HepG2 (cell line): ENCODE data around the gene B3GNT8. TPM values are rescaled to one million over a fixed set of nuclear protein-coding genes. Genes with fewer than 3 reads are reported as not detected.
A peak's percentile ranks its signal among the peaks of the same experiment; 100 is the strongest.

Source experiments
- CAMTA2 ChIP-seq: sonication (generic); formaldehyde crosslinking; IDR thresholded peaks from 2 replicates; pipeline ENCODE4 v1.4.0; 2020; ENCODE audit warnings: mild to moderate bottlenecking, missing genetic modification reagents, borderline replicate concordance
- DNMT3B ChIP-seq: conservative IDR thresholded peaks from 2 replicates; pipeline ENCODE4 v1.6.1; 2016; ENCODE audit warnings: missing biosample characterization, control low read depth
- FOSL2 ChIP-seq: sonication (generic); formaldehyde crosslinking; IDR thresholded peaks from 2 replicates; pipeline ENCODE4 v1.4.0; 2020; ENCODE audit warnings: missing genetic modification reagents
- FOXA1 ChIP-seq, 2 experiments: fragments of 450-650 bp in 1 of 2; sonication (generic) in 1 of 2; formaldehyde crosslinking in 1 of 2; IDR thresholded peaks; 2 replicates each; pipeline versions ENCODE4 v1.4.0 to v1.6.1; 2016 to 2020; ENCODE audit warnings: missing genetic modification reagents in 1 of 2
- HMG20A ChIP-seq: IDR thresholded peaks from 2 replicates; pipeline ENCODE4 v1.6.1; 2016; ENCODE audit warnings: borderline replicate concordance
- HMG20B ChIP-seq: conservative IDR thresholded peaks from 2 replicates; pipeline ENCODE4 v1.6.1; 2016; ENCODE audit warnings: missing genetic modification reagents, missing compliant biosample characterization
- KLF13 ChIP-seq: sonication (generic); formaldehyde crosslinking; IDR thresholded peaks from 2 replicates; pipeline ENCODE4 v1.4.0; 2020; ENCODE audit warnings: mild to moderate bottlenecking, missing genetic modification reagents
- KLF6 ChIP-seq: IDR thresholded peaks from 2 replicates; pipeline ENCODE4 v1.8.0; 2016; ENCODE audit warnings: missing biosample characterization, missing genetic modification reagents
- MEIS1 ChIP-seq: sonication (generic); formaldehyde crosslinking; IDR thresholded peaks from 2 replicates; pipeline ENCODE4 v1.9.0; 2021; ENCODE audit warnings: mild to moderate bottlenecking, missing genetic modification reagents, moderate library complexity, borderline replicate concordance
- NFRKB ChIP-seq: fragments of 450-650 bp; IDR thresholded peaks from 2 replicates; pipeline ENCODE4 v1.6.1; 2017
- NFYB ChIP-seq: sonication (generic); formaldehyde crosslinking; IDR thresholded peaks from 2 replicates; pipeline ENCODE4 v1.4.0; 2020; ENCODE audit warnings: missing genetic modification reagents
- SP5 ChIP-seq: IDR thresholded peaks from 2 replicates; pipeline ENCODE4 v1.6.1; 2016; ENCODE audit warnings: low read depth, borderline replicate concordance
- ZBTB46 ChIP-seq: sonication (generic); formaldehyde crosslinking; IDR thresholded peaks from 2 replicates; pipeline ENCODE4 v1.4.0; 2020; ENCODE audit warnings: mild to moderate bottlenecking, missing genetic modification reagents, borderline replicate concordance
- ZFYVE20 ChIP-seq: sonication (generic); formaldehyde crosslinking; IDR thresholded peaks from 2 replicates; pipeline ENCODE4 v1.8.0; 2023; ENCODE audit warnings: low read depth, mild to moderate bottlenecking, moderate library complexity, missing genetic modification reagents, borderline replicate concordance
- ZNF24 ChIP-seq: fragments of 450-650 bp; IDR thresholded peaks from 2 replicates; pipeline ENCODE4 v1.6.1; 2017; ENCODE audit warnings: antibody characterized with exemption, mild to moderate bottlenecking
- ZNF441 ChIP-seq: sonication (generic); formaldehyde crosslinking; IDR thresholded peaks from 2 replicates; pipeline ENCODE4 v1.7.0; 2021; ENCODE audit warnings: missing genetic modification reagents, borderline replicate concordance
- ZNF589 ChIP-seq: sonication (generic); formaldehyde crosslinking; conservative IDR thresholded peaks from 2 replicates; pipeline ENCODE4 v1.8.0; 2022; ENCODE audit warnings: mild to moderate bottlenecking, moderate library complexity, missing genetic modification reagents
- ZNF644 ChIP-seq: IDR thresholded peaks from 2 replicates; pipeline ENCODE4 v1.6.1; 2016; ENCODE audit warnings: low read depth
- ZNF670 ChIP-seq: sonication (generic); formaldehyde crosslinking; IDR thresholded peaks from 2 replicates; pipeline ENCODE4 v1.8.0; 2022; ENCODE audit warnings: mild to moderate bottlenecking, missing genetic modification reagents, borderline replicate concordance
- ZSCAN20 ChIP-seq: sonication (generic); formaldehyde crosslinking; IDR thresholded peaks from 2 replicates; pipeline ENCODE4 v1.4.0; 2020; ENCODE audit warnings: missing genetic modification reagents, mild to moderate bottlenecking, borderline replicate concordance
- ZSCAN29 ChIP-seq: sonication (generic); formaldehyde crosslinking; conservative IDR thresholded peaks from 2 replicates; pipeline ENCODE4 v1.4.0; 2020; ENCODE audit warnings: mild to moderate bottlenecking, missing genetic modification reagents
- polyA plus RNA-seq, 8 experiments: library from polyadenylated mRNA; depleted of rRNA in 3 of 8; stranded (reverse) in 7 of 8; unstranded in 1 of 8; fragments of >200 nt; fragmentation: Illumina TruSeq in 4 of 8; extraction: Trizol in 4 of 8; gene quantifications; 2 replicates each; pipeline versions ENCODE4 v1.2.1 to v1.2.3, GENCODE V29; 2011 to 2016; ENCODE audit warnings: low read depth in 4 of 8, missing spikeins in 1 of 8, mixed read lengths in 1 of 8; ENCODE audit not compliant: insufficient read depth in 1 of 8
- total RNA-seq, 5 experiments: library from RNA; depleted of rRNA; stranded (reverse); fragments of >200 nt; fragmentation: Illumina TruSeq; extraction: Trizol; gene quantifications; 2 replicates each; pipeline ENCODE4 v1.2.3, GENCODE V29; 2016; ENCODE audit warnings: low read depth in 1 of 5
- TF ChIP-seq, protein P1 (sequence below): IDR thresholded peaks from 2 replicates; pipeline ENCODE4 v1.6.1; 2016; ENCODE audit warnings: low read depth, missing genetic modification reagents, missing compliant biosample characterization
- TF ChIP-seq, protein P2 (sequence below): sonication (generic); formaldehyde crosslinking; IDR thresholded peaks from 2 replicates; pipeline ENCODE4 v1.4.0; 2020; ENCODE audit warnings: missing genetic modification reagents; ENCODE audit errors: not compliant biosample characterization

Gene B3GNT8
- total and polyA plus RNA-seq, 2 of the 13 experiments (the other 11 are each of a cell fraction or from before 2014, with no cell fraction given): 0.26 to 1.9 TPM

DNA sequence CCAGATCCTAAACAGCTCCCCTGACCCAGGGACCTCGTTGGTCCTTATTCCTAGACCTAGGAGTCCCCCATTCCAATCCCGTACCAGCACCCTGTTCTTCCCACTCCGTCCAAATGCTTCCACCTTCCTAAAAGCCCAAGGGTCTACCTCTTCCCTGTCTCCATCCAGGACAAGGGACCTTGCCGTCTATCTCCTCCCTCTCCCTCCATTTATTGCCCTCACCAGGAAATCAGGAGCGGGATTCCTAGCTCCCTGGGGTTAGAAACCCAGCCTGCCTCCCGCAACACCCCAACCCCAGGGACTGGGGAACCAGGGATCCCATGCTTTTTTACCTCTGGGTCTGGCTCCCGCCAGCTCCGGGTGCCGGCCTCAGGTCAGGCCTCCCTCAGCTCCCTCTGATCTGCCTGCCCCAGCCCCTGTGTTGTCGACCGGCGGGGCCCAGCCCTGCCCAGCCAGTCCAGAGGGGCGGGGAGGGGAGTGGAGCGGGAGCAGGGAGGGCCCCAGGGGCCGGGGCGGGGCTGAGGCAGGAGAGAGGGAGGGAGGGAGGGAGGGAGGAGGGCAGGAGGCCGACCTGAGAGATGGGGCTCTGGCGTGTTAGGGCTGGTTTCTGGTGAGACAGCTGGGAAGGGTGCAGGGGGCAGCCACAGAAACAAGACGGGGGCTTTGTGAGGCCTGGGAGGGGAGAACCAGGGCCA is at the start of gene B3GNT8 (continued):
- TF ChIP-seq NFRKB (no peak), NFYB (CRISPR knock-in tag) (no peak), FOSL2 (CRISPR knock-in tag) (peak; percentile 30; the same call in 1 of the 2 replicates), KLF13 (CRISPR knock-in tag) (no peak), FOXA1 (IDR thresholded peaks at IDR 0.05) (no peak), FOXA1 (CRISPR knock-in tag; IDR thresholded peaks at IDR 0.05) (no peak), CAMTA2 (no peak), SP5 (peak; percentile 42; the same call in 1 of the 2 replicates), ZNF24 (no peak), ZNF441 (CRISPR knock-in tag) (no peak), KLF6 (CRISPR knock-in tag) (0 out of 2 replicates have a peak, but pooled peaks have one; percentile 41), HMG20A (no peak), MEIS1 (CRISPR knock-in tag) (no peak), ZNF589 (no peak), ZFYVE20 (CRISPR knock-in tag) (no peak), DNMT3B (CRISPR knock-in tag) (no peak), ZNF670 (CRISPR knock-in tag) (no peak), ZNF644 (CRISPR knock-in tag) (no peak), ZBTB46 (CRISPR knock-in tag) (no peak), HMG20B (CRISPR knock-in tag) (no peak), ZSCAN20 (CRISPR knock-in tag) (no peak), ZSCAN29 (CRISPR knock-in tag) (no peak)
- TF ChIP-seq, protein P1, sequence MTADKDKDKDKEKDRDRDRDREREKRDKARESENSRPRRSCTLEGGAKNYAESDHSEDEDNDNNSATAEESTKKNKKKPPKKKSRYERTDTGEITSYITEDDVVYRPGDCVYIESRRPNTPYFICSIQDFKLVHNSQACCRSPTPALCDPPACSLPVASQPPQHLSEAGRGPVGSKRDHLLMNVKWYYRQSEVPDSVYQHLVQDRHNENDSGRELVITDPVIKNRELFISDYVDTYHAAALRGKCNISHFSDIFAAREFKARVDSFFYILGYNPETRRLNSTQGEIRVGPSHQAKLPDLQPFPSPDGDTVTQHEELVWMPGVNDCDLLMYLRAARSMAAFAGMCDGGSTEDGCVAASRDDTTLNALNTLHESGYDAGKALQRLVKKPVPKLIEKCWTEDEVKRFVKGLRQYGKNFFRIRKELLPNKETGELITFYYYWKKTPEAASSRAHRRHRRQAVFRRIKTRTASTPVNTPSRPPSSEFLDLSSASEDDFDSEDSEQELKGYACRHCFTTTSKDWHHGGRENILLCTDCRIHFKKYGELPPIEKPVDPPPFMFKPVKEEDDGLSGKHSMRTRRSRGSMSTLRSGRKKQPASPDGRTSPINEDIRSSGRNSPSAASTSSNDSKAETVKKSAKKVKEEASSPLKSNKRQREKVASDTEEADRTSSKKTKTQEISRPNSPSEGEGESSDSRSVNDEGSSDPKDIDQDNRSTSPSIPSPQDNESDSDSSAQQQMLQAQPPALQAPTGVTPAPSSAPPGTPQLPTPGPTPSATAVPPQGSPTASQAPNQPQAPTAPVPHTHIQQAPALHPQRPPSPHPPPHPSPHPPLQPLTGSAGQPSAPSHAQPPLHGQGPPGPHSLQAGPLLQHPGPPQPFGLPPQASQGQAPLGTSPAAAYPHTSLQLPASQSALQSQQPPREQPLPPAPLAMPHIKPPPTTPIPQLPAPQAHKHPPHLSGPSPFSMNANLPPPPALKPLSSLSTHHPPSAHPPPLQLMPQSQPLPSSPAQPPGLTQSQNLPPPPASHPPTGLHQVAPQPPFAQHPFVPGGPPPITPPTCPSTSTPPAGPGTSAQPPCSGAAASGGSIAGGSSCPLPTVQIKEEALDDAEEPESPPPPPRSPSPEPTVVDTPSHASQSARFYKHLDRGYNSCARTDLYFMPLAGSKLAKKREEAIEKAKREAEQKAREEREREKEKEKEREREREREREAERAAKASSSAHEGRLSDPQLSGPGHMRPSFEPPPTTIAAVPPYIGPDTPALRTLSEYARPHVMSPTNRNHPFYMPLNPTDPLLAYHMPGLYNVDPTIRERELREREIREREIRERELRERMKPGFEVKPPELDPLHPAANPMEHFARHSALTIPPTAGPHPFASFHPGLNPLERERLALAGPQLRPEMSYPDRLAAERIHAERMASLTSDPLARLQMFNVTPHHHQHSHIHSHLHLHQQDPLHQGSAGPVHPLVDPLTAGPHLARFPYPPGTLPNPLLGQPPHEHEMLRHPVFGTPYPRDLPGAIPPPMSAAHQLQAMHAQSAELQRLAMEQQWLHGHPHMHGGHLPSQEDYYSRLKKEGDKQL (CRISPR knock-in tag): no peak
- TF ChIP-seq, protein P2, sequence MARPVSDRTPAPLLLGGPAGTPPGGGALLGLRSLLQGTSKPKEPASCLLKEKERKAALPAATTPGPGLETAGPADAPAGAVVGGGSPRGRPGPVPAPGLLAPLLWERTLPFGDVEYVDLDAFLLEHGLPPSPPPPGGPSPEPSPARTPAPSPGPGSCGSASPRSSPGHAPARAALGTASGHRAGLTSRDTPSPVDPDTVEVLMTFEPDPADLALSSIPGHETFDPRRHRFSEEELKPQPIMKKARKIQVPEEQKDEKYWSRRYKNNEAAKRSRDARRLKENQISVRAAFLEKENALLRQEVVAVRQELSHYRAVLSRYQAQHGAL (CRISPR knock-in tag): no peak
